HepG2 (cell line): Measurements from ENCODE around the gene TMBIM4. TPM values are rescaled to one million over a fixed set of nuclear protein-coding genes. Genes with fewer than 3 reads are reported as not detected.
A peak's percentile ranks its signal among the peaks of the same experiment; 100 is the strongest.

Experiments used
- FOXA1 ChIP-seq, 2 experiments: fragments of 450-650 bp in 1 of 2; sonication (generic) in 1 of 2; formaldehyde crosslinking in 1 of 2; IDR thresholded peaks; 2 replicates each; pipeline versions ENCODE4 v1.4.0 to v1.6.1; 2016 to 2020; ENCODE audit warnings: missing genetic modification reagents in 1 of 2
- KLF12 ChIP-seq: sonication (generic); formaldehyde crosslinking; IDR thresholded peaks from 2 replicates; pipeline ENCODE4 v1.4.0; 2020; ENCODE audit warnings: missing genetic modification reagents, borderline replicate concordance
- MLXIP ChIP-seq: sonication (generic); formaldehyde crosslinking; IDR thresholded peaks from 2 replicates; pipeline ENCODE4 v1.9.0; 2021; ENCODE audit warnings: missing genetic modification reagents, borderline replicate concordance
- NR2F2 ChIP-seq: IDR thresholded peaks from 2 replicates; pipeline ENCODE4 v1.6.1; 2012; ENCODE audit warnings: low read depth, inconsistent platforms, borderline replicate concordance
- NRL ChIP-seq: sonication (generic); formaldehyde crosslinking; IDR thresholded peaks from 2 replicates; pipeline ENCODE4 v1.5.0; 2020; ENCODE audit warnings: missing genetic modification reagents, mild to moderate bottlenecking, moderate library complexity, borderline replicate concordance
- PRDM10 ChIP-seq: sonication (generic); formaldehyde crosslinking; IDR thresholded peaks from 2 replicates; pipeline ENCODE4 v1.4.0; 2020; ENCODE audit warnings: low read depth, missing genetic modification reagents
- SP140L ChIP-seq: sonication (generic); formaldehyde crosslinking; IDR thresholded peaks from 2 replicates; pipeline ENCODE4 v1.4.0; 2020; ENCODE audit warnings: missing genetic modification reagents, borderline replicate concordance
- ZKSCAN5 ChIP-seq: sonication (generic); formaldehyde crosslinking; IDR thresholded peaks from 2 replicates; pipeline ENCODE4 v1.5.1; 2020; ENCODE audit warnings: mild to moderate bottlenecking, missing genetic modification reagents
- ZNF180 ChIP-seq: sonication (generic); formaldehyde crosslinking; IDR thresholded peaks from 2 replicates; pipeline ENCODE4 v1.4.0; 2020; ENCODE audit warnings: low read depth, missing genetic modification reagents, borderline replicate concordance
- ZNF431 ChIP-seq: sonication (generic); formaldehyde crosslinking; IDR thresholded peaks from 2 replicates; pipeline ENCODE4 v1.9.0; 2022; ENCODE audit warnings: missing genetic modification reagents, low read depth, mild to moderate bottlenecking, borderline replicate concordance
- ZNF432 ChIP-seq: sonication (generic); formaldehyde crosslinking; IDR thresholded peaks from 2 replicates; pipeline ENCODE4 v1.5.0; 2020; ENCODE audit warnings: missing genetic modification reagents, mild to moderate bottlenecking, borderline replicate concordance
- ZNF7 ChIP-seq: IDR thresholded peaks from 2 replicates; pipeline ENCODE4 v1.6.1; 2016; ENCODE audit warnings: missing biosample characterization, missing genetic modification reagents
- ZNF746 ChIP-seq: sonication (generic); formaldehyde crosslinking; IDR thresholded peaks from 2 replicates; pipeline ENCODE4 v1.8.0; 2022; ENCODE audit warnings: mild to moderate bottlenecking, missing genetic modification reagents
- polyA plus RNA-seq, 8 experiments: library from polyadenylated mRNA; depleted of rRNA in 3 of 8; stranded (reverse) in 7 of 8; unstranded in 1 of 8; fragments of >200 nt; fragmentation: Illumina TruSeq in 4 of 8; extraction: Trizol in 4 of 8; gene quantifications; 2 replicates each; pipeline versions ENCODE4 v1.2.1 to v1.2.3, GENCODE V29; 2011 to 2016; ENCODE audit warnings: low read depth in 4 of 8, missing spikeins in 1 of 8, mixed read lengths in 1 of 8; ENCODE audit not compliant: insufficient read depth in 1 of 8
- total RNA-seq, 5 experiments: library from RNA; depleted of rRNA; stranded (reverse); fragments of >200 nt; fragmentation: Illumina TruSeq; extraction: Trizol; gene quantifications; 2 replicates each; pipeline ENCODE4 v1.2.3, GENCODE V29; 2016; ENCODE audit warnings: low read depth in 1 of 5
- TF ChIP-seq, protein P1 (sequence below): IDR thresholded peaks from 2 replicates; pipeline ENCODE4 v1.6.1; 2016; ENCODE audit warnings: low read depth
- TF ChIP-seq, protein P2 (sequence below): sonication (generic); formaldehyde crosslinking; IDR thresholded peaks from 2 replicates; pipeline ENCODE4 v1.5.0; 2020; ENCODE audit warnings: mild to moderate bottlenecking, missing genetic modification reagents

Gene TMBIM4
- total and polyA plus RNA-seq, 2 of the 13 experiments (the other 11 are each of a cell fraction or from before 2014, with no cell fraction given): 60.5 to 67.7 TPM

DNA sequence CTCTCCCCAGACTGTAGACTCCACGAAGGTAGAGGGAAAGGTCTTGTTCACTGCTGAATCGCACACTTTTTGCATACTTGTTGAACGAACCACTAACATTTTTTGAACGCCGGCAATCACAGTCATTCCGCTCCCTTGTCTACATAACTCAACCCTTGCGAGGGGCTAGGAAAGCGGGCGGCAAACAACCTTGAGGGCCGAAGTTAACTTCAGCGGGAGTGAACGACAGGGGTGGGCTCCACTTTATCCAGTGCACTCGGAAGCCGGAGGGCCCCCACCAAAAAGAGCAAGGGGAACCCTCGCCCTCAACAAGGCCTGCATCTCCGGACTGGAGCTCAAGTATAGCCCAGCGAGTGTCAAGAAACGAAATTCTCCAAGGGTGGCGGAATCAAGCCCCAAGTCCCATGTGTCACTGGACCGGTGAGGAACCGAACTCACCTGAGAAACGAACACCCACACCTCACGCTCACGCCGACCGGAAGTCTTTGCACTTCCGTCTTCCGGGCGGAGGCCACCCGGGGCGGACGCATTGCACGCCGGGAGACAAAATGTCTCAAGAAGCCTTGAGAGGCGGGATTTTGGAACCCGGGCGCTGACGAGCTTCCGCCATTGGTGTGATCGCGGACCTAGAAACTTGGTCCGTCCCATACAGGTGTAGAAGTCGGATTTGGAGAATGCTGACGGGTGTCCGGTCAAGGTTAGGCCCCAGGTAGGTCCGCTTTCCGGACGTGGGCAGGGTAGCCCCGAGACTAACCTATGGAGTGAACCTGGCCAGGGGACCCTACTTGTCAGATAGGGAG is 39.3 kb downstream of the TMBIM4 start, which contains the start of gene LLPH (continued):
- no peak for TF ChIP-seq ZNF431
- TF ChIP-seq NR2F2: peak; percentile 60; the same call in 1 of the 2 replicates
- no peak for TF ChIP-seq ZNF432
- TF ChIP-seq ZNF746 (CRISPR knock-in tag): no peak
- TF ChIP-seq ZNF7 (CRISPR knock-in tag): no peak
- TF ChIP-seq ZKSCAN5 (CRISPR knock-in tag): no peak
- no peak for TF ChIP-seq FOXA1 (IDR thresholded peaks at IDR 0.05)
- no peak for TF ChIP-seq FOXA1 (CRISPR knock-in tag; IDR thresholded peaks at IDR 0.05)
- TF ChIP-seq, protein P1, sequence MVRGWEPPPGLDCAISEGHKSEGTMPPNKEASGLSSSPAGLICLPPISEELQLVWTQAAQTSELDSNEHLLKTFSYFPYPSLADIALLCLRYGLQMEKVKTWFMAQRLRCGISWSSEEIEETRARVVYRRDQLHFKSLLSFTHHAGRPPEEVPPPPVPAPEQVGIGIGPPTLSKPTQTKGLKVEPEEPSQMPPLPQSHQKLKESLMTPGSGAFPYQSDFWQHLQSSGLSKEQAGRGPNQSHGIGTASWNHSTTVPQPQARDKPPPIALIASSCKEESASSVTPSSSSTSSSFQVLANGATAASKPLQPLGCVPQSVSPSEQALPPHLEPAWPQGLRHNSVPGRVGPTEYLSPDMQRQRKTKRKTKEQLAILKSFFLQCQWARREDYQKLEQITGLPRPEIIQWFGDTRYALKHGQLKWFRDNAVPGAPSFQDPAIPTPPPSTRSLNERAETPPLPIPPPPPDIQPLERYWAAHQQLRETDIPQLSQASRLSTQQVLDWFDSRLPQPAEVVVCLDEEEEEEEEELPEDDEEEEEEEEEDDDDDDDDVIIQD: 0 out of 2 replicates have a peak, but pooled peaks have one; percentile 46
- TF ChIP-seq NRL: peak; percentile 82; the same call in 1 of the 2 replicates
- TF ChIP-seq SP140L: no peak
- TF ChIP-seq KLF12: no peak
- 0 out of 2 replicates have a peak, but pooled peaks have one; percentile 34 for TF ChIP-seq MLXIP (CRISPR knock-in tag)
- no peak for TF ChIP-seq ZNF180 (CRISPR knock-in tag)
- peak; percentile 25; the same call in 1 of the 2 replicates for TF ChIP-seq PRDM10 (CRISPR knock-in tag)
- TF ChIP-seq, protein P2, sequence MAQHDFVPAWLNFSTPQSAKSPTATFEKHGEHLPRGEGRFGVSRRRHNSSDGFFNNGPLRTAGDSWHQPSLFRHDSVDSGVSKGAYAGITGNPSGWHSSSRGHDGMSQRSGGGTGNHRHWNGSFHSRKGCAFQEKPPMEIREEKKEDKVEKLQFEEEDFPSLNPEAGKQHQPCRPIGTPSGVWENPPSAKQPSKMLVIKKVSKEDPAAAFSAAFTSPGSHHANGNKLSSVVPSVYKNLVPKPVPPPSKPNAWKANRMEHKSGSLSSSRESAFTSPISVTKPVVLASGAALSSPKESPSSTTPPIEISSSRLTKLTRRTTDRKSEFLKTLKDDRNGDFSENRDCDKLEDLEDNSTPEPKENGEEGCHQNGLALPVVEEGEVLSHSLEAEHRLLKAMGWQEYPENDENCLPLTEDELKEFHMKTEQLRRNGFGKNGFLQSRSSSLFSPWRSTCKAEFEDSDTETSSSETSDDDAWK: no peak
